AG04450 (cell line): ENCODE measurements around the gene C9. TPM values are rescaled to one million over a fixed set of nuclear protein-coding genes. Genes with fewer than 3 reads are reported as not detected.

Experiments
- CTCF ChIA-PET: fragments of 300-600, 350-600 bp; formaldehyde crosslinking; extraction: SDS; loops from one replicate; lab custom pipeline; 2022; ENCODE audit warnings: antibody characterized with exemption, inconsistent platforms; lab: Charles Lee
- POLR2A ChIA-PET: fragments of 350-600 bp; formaldehyde crosslinking; extraction: SDS; loops from one replicate; lab custom pipeline; 2021; ENCODE audit warnings: antibody characterized with exemption, inconsistent platforms; lab: Yijun Ruan, JAX
- DNase-seq: peaks from one replicate; pipeline ENCODE4 v3.0.0-alpha.2; 2011; ENCODE audit warnings: low read depth, low spot score
- H3K27ac ChIP-seq: one replicate; pipeline ENCODE4 v1.5.1; 2012; ENCODE audit warnings: low read depth, low read length, control low read depth
- H3K27me3 ChIP-seq: one replicate; pipeline ENCODE4 v1.6.0; 2012; ENCODE audit warnings: low read length; ENCODE audit not compliant: control insufficient read depth, insufficient read depth
- H3K4me3 ChIP-seq: 2 replicates; pipeline ENCODE4 v1.5.1; 2011; ENCODE audit warnings: mild to moderate bottlenecking, low read depth, low read length, control low read depth
- H3K9me3 ChIP-seq: 2 replicates; pipeline ENCODE4 v1.5.1; 2012; ENCODE audit warnings: low read length; ENCODE audit not compliant: control insufficient read depth, insufficient read depth
- polyA plus RNA-seq: library from polyadenylated mRNA; depleted of rRNA; stranded (reverse); fragments of >200 nt; gene quantifications from 2 replicates; pipeline ENCODE4 v1.2.3, GENCODE V29; 2011
- TF ChIP-seq, protein P1 (sequence below): IDR thresholded peaks from 2 replicates; pipeline ENCODE4 v1.5.1; 2011; ENCODE audit warnings: low read depth, low read length, control low read depth, inconsistent platforms

C9 gene
- polyA plus RNA-seq, 1 experiment = not detected

DNA sequence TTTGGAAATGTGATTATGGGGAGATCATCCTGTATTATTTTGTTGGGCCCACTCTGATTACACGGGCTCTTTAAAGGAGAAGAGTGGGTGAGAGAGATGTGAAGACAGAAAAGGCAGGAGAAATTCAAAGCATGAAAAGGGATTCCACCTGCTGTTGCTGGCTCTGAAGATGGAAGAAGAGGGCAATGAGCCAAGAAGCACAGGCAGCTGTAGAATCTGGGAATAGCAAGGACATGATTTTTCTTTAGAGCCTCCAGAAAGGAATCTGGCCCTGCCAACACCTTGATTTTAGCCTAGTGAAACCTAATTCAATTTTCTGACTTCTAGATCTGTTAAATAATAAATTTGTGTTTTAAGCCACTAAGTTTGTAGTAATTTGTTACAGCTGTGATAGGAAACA lies 11.3 kb downstream of the C9 start:
- no peak overlapping the region for H3K27ac ChIP-seq
- no peak for DNase-seq
- no peaks in the 10 kb centered on the region for H3K9me3 ChIP-seq
- no peak overlapping the region for H3K4me3 ChIP-seq
- CTCF ChIA-PET = interaction anchor here (1.6 kb wide), 1 partner anchor 135 kb away, joined by 5 read pairs; no protein-coding TSS in a partner anchor
- TF ChIP-seq, protein P1, sequence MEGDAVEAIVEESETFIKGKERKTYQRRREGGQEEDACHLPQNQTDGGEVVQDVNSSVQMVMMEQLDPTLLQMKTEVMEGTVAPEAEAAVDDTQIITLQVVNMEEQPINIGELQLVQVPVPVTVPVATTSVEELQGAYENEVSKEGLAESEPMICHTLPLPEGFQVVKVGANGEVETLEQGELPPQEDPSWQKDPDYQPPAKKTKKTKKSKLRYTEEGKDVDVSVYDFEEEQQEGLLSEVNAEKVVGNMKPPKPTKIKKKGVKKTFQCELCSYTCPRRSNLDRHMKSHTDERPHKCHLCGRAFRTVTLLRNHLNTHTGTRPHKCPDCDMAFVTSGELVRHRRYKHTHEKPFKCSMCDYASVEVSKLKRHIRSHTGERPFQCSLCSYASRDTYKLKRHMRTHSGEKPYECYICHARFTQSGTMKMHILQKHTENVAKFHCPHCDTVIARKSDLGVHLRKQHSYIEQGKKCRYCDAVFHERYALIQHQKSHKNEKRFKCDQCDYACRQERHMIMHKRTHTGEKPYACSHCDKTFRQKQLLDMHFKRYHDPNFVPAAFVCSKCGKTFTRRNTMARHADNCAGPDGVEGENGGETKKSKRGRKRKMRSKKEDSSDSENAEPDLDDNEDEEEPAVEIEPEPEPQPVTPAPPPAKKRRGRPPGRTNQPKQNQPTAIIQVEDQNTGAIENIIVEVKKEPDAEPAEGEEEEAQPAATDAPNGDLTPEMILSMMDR = no peak
- POLR2A ChIA-PET = no interaction called here
- H3K27me3 ChIP-seq = peaks cover 2% of the 10 kb centered on the region

DNA sequence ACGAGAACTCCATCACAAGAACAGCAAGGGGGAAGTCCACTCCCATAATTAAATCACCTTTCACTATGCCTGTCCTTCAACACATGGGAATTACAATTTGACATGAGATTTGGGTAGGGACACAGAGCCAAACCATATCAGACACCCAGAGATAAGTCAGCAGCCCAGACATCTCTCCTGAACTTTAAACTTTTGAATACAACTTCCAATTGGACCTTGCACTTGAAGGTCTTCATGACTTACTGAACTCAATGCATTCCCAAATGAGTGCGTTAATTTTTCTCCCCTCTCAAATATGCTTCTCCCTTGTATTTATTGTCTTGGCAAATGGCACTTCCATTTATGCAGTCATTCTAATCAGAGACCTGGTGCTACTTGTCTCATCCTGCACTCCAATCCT lies 12.1 kb downstream of the C9 start:
- Histone ChIP-seq H3K9me3 (no peaks in the 10 kb centered on the region), H3K27me3 (peaks cover 2% of the 10 kb centered on the region), H3K27ac (no peak overlapping the region), H3K4me3 (no peak overlapping the region)
- DNase-seq = no peak
- ChIA-PET POLR2A (no interaction called here), CTCF (no interaction called here)
- TF ChIP-seq, protein P1 = no peak

- H3K27me3 ChIP-seq = peaks cover 2% of the 10 kb centered on the region
Observed at GRCh38 chr5:39349484-39349883, 14.8 kb downstream of the C9 start.

DNA sequence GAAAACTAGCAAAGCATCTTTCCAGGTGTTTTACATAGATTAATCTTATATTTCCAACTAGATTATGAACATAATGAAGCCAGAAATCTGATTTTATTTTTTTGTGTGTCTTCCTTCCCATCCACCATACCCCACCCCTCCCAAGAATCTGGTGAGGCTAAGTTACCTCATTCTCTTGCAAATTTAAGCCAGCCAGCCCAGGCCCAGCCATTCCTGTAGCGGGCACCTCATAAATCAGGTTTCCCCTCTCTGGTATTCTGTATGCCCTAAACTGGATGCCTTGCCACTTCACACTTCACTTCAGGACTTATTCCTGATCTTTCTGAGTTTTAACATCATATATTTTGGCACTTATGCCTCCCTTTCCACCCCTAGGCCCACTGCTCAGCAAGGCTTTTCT lies 21.8 kb downstream of the C9 start:
- ChIA-PET CTCF (no interaction called here), POLR2A (no interaction called here)
- TF ChIP-seq, protein P1 = no peak
- no peak for DNase-seq
- Histone ChIP-seq H3K27me3 (no peaks in the 10 kb centered on the region), H3K9me3 (no peaks in the 10 kb centered on the region), H3K27ac (no peak overlapping the region), H3K4me3 (no peak overlapping the region)

More at GRCh38 chr5:39349484-39349883, 14.8 kb downstream of the C9 start:
- no peak overlapping the region for H3K4me3 ChIP-seq
- ChIA-PET CTCF (no interaction called here), POLR2A (no interaction called here)
- TF ChIP-seq, protein P1 = no peak
- DNase-seq = no peak
- H3K9me3 ChIP-seq = no peaks in the 10 kb centered on the region
- H3K27ac ChIP-seq = no peak overlapping the region

DNA sequence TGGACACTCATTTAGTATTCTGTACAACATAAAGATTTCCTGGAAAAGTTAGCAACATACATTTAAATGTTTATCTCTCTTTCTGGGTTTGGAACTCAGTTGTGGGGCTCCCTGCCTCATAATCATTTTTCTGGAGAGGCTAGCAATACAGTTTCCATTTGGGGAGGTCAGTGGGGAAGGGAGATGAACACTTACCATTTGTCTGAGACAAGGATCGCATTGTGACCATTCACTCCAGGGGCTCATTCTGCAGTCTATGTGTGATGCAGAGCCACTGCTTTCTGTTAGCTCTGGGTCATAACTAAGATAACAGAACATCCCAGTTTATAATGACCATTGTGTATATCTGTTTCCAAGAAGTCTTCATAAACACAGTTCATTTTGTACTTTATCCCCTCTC lies 22.4 kb downstream of the C9 start:
- H3K9me3 ChIP-seq = no peaks in the 10 kb centered on the region
- CTCF ChIA-PET = no interaction called here
- H3K27me3 ChIP-seq = peaks cover 2% of the 10 kb centered on the region
- no peak for DNase-seq
- H3K27ac ChIP-seq = no peak overlapping the region
- POLR2A ChIA-PET = no interaction called here
- TF ChIP-seq, protein P1 = no peak
- H3K4me3 ChIP-seq = no peak overlapping the region
